ENCODE measurements around the gene PUS7. TPM values are rescaled to one million over a fixed set of nuclear protein-coding genes. Genes with fewer than 3 reads are reported as not detected.
A peak's percentile ranks its signal among the peaks of the same experiment; 100 is the strongest.
"Not testable (repeated sequence)": the region's sequence is repeated elsewhere in the genome, so short reads cannot be mapped to it uniquely, and the experiment has no call there.

The PUS7 gene
- 5.9 TPM for polyA plus RNA-seq

GRCh38 chr7:105521717-105522463 lies at the start of gene PUS7:
PUS7 (minus strand) TSS chr7:105522271; CDS start chr7:105508512, 13,759 bp downstream.
- Mint-ChIP-seq H3K9me3 (no peaks in the 10 kb centered on the region), H3K36me3 (no peaks in the 10 kb centered on the region), H3K27ac (peak within 1 kb of the TSS; percentile 69 to 92 (median 80)), H3K4me1 (peaks cover 16 to 31% (median 17%) of the 10 kb centered on the region in 3 donors), H3K4me3 (peak within 1 kb of the TSS; percentile 91 to 98 (median 94)), H3K27me3 (no peaks in the 10 kb centered on the region)

GRCh38 chr7:105567821-105568220 lies 45.8 kb upstream of the PUS7 start:
- Mint-ChIP-seq H3K36me3 (peaks cover 3% of the 10 kb centered on the region), H3K9me3 (no peaks in the 10 kb centered on the region), H3K4me3 (no peak overlapping the region), H3K4me1 (no peaks in the 10 kb centered on the region), H3K27ac (no peak overlapping the region), H3K27me3 (no peaks in the 10 kb centered on the region)

GRCh38 chr7:105567024-105567423 lies 45.0 kb upstream of the PUS7 start:
- Mint-ChIP-seq H3K27ac (no peak overlapping the region), H3K36me3 (peaks cover 3% of the 10 kb centered on the region), H3K4me3 (no peak overlapping the region), H3K27me3 (no peaks in the 10 kb centered on the region), H3K9me3 (no peaks in the 10 kb centered on the region), H3K4me1 (no peaks in the 10 kb centered on the region)

- no peak overlapping the region for H3K4me3 Mint-ChIP-seq
- H3K36me3 Mint-ChIP-seq = peaks cover 5% of the 10 kb centered on the region
- no peaks in the 10 kb centered on the region for H3K4me1 Mint-ChIP-seq
- H3K27ac Mint-ChIP-seq = no peak overlapping the region
- H3K9me3 Mint-ChIP-seq = no peaks in the 10 kb centered on the region
- no peaks in the 10 kb centered on the region for H3K27me3 Mint-ChIP-seq
Measured at GRCh38 chr7:105565190-105565589, 43.1 kb upstream of the PUS7 start.

GRCh38 chr7:105559926-105560325 lies 37.9 kb upstream of the PUS7 start:
- peak overlapping the region in 1 of 3 donors; percentile 48 for H3K27ac Mint-ChIP-seq

GRCh38 chr7:105538339-105538738 lies 16.3 kb upstream of the PUS7 start:
- H3K36me3 Mint-ChIP-seq = no peaks in the 10 kb centered on the region
- no peaks in the 10 kb centered on the region for H3K27me3 Mint-ChIP-seq
- H3K4me3 Mint-ChIP-seq = peak overlapping the region in 1 of 4 donors; percentile 24
- no peaks in the 10 kb centered on the region for H3K9me3 Mint-ChIP-seq
- peaks cover 7 to 18% (median 11%) of the 10 kb centered on the region in 3 donors for H3K4me1 Mint-ChIP-seq
- peak overlapping the region in 1 of 3 donors; percentile 59 for H3K27ac Mint-ChIP-seq

More at GRCh38 chr7:105559926-105560325, 37.9 kb upstream of the PUS7 start:
- Mint-ChIP-seq H3K27me3 (no peaks in the 10 kb centered on the region), H3K4me1 (no peaks in the 10 kb centered on the region), H3K4me3 (no peak overlapping the region), H3K9me3 (no peaks in the 10 kb centered on the region), H3K36me3 (peaks cover 8% of the 10 kb centered on the region)

GRCh38 chr7:105532709-105533460 lies 10.8 kb upstream of the PUS7 start:
- peaks cover 21 to 26% (median 25%) of the 10 kb centered on the region in 3 donors for H3K4me1 Mint-ChIP-seq
- H3K9me3 Mint-ChIP-seq = no peaks in the 10 kb centered on the region
- H3K27ac Mint-ChIP-seq = peak overlapping the region; percentile 75 to 93 (median 86)
- peak overlapping the region; percentile 84 to 95 (median 93) for H3K4me3 Mint-ChIP-seq
- no peaks in the 10 kb centered on the region for H3K27me3 Mint-ChIP-seq
- no peaks in the 10 kb centered on the region for H3K36me3 Mint-ChIP-seq

- peak within 1 kb of the TSS; percentile 84 to 95 (median 93) for H3K4me3 Mint-ChIP-seq
- peaks cover 21 to 26% (median 25%) of the 10 kb centered on the region in 3 donors for H3K4me1 Mint-ChIP-seq
- H3K27me3 Mint-ChIP-seq = no peaks in the 10 kb centered on the region
- H3K27ac Mint-ChIP-seq = peak within 1 kb of the TSS; percentile 75 to 98 (median 86)
- H3K9me3 Mint-ChIP-seq = no peaks in the 10 kb centered on the region
- H3K36me3 Mint-ChIP-seq = no peaks in the 10 kb centered on the region
Measured at GRCh38 chr7:105531792-105532671, 10.0 kb upstream of the PUS7 start, which contains the start of gene RINT1. RINT1 (plus strand) TSS chr7:105532201; CDS start chr7:105532316, 115 bp downstream.

GRCh38 chr7:105530546-105530945 lies 8.5 kb upstream of the PUS7 start:
- H3K36me3 Mint-ChIP-seq = no peaks in the 10 kb centered on the region
- peak overlapping the region; percentile 44 to 84 (median 62) for H3K4me3 Mint-ChIP-seq
- no peaks in the 10 kb centered on the region for H3K9me3 Mint-ChIP-seq
- H3K27me3 Mint-ChIP-seq = no peaks in the 10 kb centered on the region
- H3K27ac Mint-ChIP-seq = no peak overlapping the region
- peaks cover 20 to 28% (median 25%) of the 10 kb centered on the region in 3 donors for H3K4me1 Mint-ChIP-seq

- H3K27ac Mint-ChIP-seq = no peak overlapping the region
- H3K9me3 Mint-ChIP-seq = no peaks in the 10 kb centered on the region
- H3K36me3 Mint-ChIP-seq = no peaks in the 10 kb centered on the region
- no peaks in the 10 kb centered on the region for H3K27me3 Mint-ChIP-seq
- peaks cover 22 to 31% (median 28%) of the 10 kb centered on the region in 3 donors for H3K4me1 Mint-ChIP-seq
- peak overlapping the region; percentile 44 to 84 (median 62) for H3K4me3 Mint-ChIP-seq
Measured at GRCh38 chr7:105530126-105530525, 8.1 kb upstream of the PUS7 start.

- H3K36me3 Mint-ChIP-seq, H3K27me3 Mint-ChIP-seq, H3K9me3 Mint-ChIP-seq, H3K4me3 Mint-ChIP-seq: not testable (repeated sequence)
- Mint-ChIP-seq H3K4me1 (peaks cover 17 to 22% (median 20%) of the 10 kb centered on the region in 3 donors), H3K27ac (peak overlapping the region in 1 of 3 donors; percentile 23)
Measured at GRCh38 chr7:105527737-105528136, 5.7 kb upstream of the PUS7 start.

GRCh38 chr7:105524840-105525239 lies 2.8 kb upstream of the PUS7 start:
- peak overlapping the region in 2 of 4 donors; percentile 29 to 66 for H3K4me3 Mint-ChIP-seq
- peaks cover 17 to 20% (median 19%) of the 10 kb centered on the region in 3 donors for H3K4me1 Mint-ChIP-seq
- H3K27ac Mint-ChIP-seq = peak overlapping the region in 2 of 3 donors; percentile 13 to 18
- H3K27me3 Mint-ChIP-seq = no peaks in the 10 kb centered on the region
- no peaks in the 10 kb centered on the region for H3K36me3 Mint-ChIP-seq
- no peaks in the 10 kb centered on the region for H3K9me3 Mint-ChIP-seq

- not testable (repeated sequence) for H3K36me3 Mint-ChIP-seq, H3K27me3 Mint-ChIP-seq, H3K9me3 Mint-ChIP-seq
- Mint-ChIP-seq H3K27ac (peak overlapping the region in 2 of 3 donors; percentile 13 to 18), H3K4me3 (peak overlapping the region in 1 of 4 donors; percentile 66), H3K4me1 (peaks cover 17 to 24% (median 19%) of the 10 kb centered on the region in 3 donors)
Measured at GRCh38 chr7:105524423-105524822, 2.4 kb upstream of the PUS7 start.

GRCh38 chr7:105521027-105521716 lies 899 bp downstream of the PUS7 start:
- Mint-ChIP-seq H3K4me3 (peak overlapping the region; percentile 86 to 98 (median 94)), H3K9me3 (no peaks in the 10 kb centered on the region), H3K27ac (peak overlapping the region; percentile 69 to 92 (median 72)), H3K27me3 (no peaks in the 10 kb centered on the region), H3K36me3 (no peaks in the 10 kb centered on the region), H3K4me1 (peaks cover 15 to 31% (median 17%) of the 10 kb centered on the region in 3 donors)
